Jurkat, Clone E6-1 (cell line): ENCODE measurements around the gene MAPKAP1. TPM values are rescaled to one million over a fixed set of nuclear protein-coding genes. Genes with fewer than 3 reads are reported as not detected.

ENCODE experiments used
- DNase-seq: peaks from one replicate; pipeline ENCODE4 v3.0.0-alpha.2; 2011; ENCODE audit warnings: low read depth, low spot score
- H3K4me3 ChIP-seq: 2 replicates; pipeline ENCODE4 v1.5.1; 2011; ENCODE audit warnings: mild to moderate bottlenecking, low read length, control low read depth, moderate library complexity
- polyA plus RNA-seq: library from polyadenylated mRNA; unstranded; fragments of >200 nt; gene quantifications from one replicate; pipeline ENCODE4 v1.2.1, GENCODE V29; 2012; ENCODE audit warnings: missing spikeins; ENCODE audit not compliant: insufficient read length, insufficient read depth

MAPKAP1 gene
- 86.0 TPM for polyA plus RNA-seq

GRCh38 chr9:125706651-125707471, at the start of gene MAPKAP1:
Gene MAPKAP1, minus strand, starts transcription at chr9:125707208. Its CDS starts 34,634 bp downstream, at chr9:125672574.
- peak within 1 kb of the TSS; percentile 86 for H3K4me3 ChIP-seq
- DNase-seq = peak; percentile 89

GRCh38 chr9:125756518-125756917, 49.5 kb upstream of the MAPKAP1 start:
- no peak overlapping the region for H3K4me3 ChIP-seq
- no peak for DNase-seq

- DNase-seq = no peak
- H3K4me3 ChIP-seq = no peak overlapping the region
Measured at GRCh38 chr9:125755340-125755739, 48.3 kb upstream of the MAPKAP1 start.

DNA sequence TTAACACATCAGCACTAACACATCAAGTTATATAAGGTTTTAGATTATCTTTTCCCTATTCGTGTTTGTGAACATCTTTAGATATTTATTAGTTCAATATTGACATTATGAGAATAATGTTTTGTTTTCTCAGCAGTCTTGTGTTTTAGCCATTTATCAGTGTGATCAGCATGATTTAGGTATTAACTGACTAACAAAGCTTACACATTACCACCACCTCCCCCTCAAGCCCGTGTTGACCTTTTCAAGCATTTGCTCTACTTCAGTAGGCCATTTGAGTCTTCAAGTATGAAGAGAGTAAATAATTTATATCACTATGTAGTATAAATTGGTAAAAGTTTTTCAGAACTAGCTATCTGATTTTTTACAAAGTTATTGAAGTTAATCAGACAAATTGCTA, 47.1 kb upstream of the MAPKAP1 start:
- DNase-seq = no peak
- H3K4me3 ChIP-seq = no peak overlapping the region

- H3K4me3 ChIP-seq = no peak overlapping the region
- no peak for DNase-seq
Measured at GRCh38 chr9:125752070-125752628, 45.1 kb upstream of the MAPKAP1 start.

- no peak for DNase-seq
- H3K4me3 ChIP-seq = no peak overlapping the region
Measured at GRCh38 chr9:125750627-125751011, 43.6 kb upstream of the MAPKAP1 start.

GRCh38 chr9:125749951-125750626, 43.1 kb upstream of the MAPKAP1 start:
- no peak for DNase-seq
- no peak overlapping the region for H3K4me3 ChIP-seq

DNA sequence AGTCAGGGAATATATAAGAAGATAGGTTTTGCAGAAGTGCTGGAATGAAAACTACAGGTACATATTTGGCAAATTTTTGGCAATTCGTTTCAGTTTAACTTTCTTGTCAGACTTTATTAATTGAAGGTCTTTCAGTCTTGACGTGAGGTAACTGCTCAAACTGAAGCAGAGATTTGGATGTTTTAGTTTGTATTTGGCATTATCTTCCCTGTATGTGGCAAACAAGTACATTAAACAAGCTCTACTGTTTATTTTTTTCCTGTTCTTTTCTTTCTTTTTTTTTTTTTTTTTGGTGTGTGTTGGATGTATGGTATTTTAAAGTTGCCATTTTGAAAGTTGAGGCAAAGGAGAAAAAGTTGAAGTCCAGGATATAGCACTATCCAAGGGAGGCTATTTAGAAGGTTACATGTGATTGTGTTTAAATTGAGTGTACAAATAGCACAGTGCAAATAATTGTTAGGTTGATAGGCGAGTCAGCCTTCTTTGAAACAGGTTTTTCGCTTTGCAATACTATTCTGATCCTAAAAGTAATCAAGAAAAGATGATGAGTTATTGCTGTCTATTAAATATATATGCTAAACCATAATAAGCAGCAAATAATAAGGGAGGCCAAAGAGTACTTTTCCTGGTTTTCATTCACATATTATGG, 42.4 kb upstream of the MAPKAP1 start:
- no peak overlapping the region for H3K4me3 ChIP-seq
- no peak for DNase-seq

- DNase-seq = no peak
- H3K4me3 ChIP-seq = no peak overlapping the region
Measured at GRCh38 chr9:125748446-125749099, 41.6 kb upstream of the MAPKAP1 start.

DNA sequence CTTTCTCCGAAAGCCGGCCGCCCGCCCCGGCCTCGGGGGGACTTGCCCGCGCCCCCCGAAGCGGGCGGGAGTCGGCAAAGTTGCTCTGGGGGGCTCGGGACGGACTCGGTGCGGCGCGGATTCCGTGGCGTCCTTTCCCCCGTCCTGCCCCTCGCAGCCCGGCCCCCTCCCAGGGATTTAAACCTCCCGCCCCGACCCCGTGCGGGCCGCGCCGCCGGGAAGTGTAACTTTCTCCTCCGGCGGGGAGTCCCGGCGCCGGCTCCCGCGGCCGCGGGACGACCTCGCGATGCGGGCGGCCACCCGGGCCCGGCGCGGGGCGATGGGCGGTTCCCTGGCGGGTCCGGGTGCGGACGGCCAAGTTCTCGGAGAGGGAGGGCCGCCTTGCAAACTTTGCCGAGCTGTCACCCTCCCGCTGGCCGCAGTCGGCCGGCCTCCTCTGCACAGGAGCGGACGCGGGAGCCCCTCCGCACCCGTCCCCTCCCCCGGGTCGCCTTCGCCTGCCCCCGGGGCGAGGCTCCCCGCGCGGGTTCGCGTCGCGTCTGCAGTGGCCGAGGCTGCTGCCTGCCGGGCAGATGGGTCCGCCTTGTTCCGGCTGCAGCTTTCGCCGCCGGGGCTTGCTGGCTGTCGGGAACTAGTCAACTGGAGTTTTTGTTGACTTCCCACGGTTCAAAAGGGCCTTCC, 40.9 kb upstream of the MAPKAP1 start:
- H3K4me3 ChIP-seq = peak overlapping the region; percentile 72
- DNase-seq = no peak

- H3K4me3 ChIP-seq = peak within 1 kb of the TSS; percentile 72
- peak; percentile 10 for DNase-seq
Measured at GRCh38 chr9:125747053-125747764, 40.2 kb upstream of the MAPKAP1 start, which contains the start of gene PBX3. Gene PBX3, plus strand, starts transcription at chr9:125747373.

DNA sequence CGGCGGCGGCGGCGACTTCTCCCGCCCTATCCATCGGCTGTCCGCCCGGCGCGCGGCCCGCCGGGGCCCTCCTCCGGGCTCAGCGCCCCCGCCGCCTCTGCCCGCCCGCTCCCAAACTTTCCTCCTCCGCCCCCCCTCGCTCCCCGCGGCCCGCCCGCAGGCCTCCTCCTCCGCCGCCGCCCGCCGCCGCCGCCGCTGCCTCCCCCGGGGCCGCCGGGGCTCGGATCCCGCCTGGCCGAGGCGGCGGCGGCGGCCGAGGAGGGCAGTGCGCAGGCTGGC, 39.7 kb upstream of the MAPKAP1 start:
- H3K4me3 ChIP-seq = peak overlapping the region; percentile 9; the same call in 1 of the 2 replicates

GRCh38 chr9:125746017-125746773, 39.2 kb upstream of the MAPKAP1 start:
- DNase-seq = peak; percentile 95
- H3K4me3 ChIP-seq = peak overlapping the region; percentile 56

More for the DNA sequence above, 39.7 kb upstream of the MAPKAP1 start:
- DNase-seq = no peak

GRCh38 chr9:125745682-125746016, 38.6 kb upstream of the MAPKAP1 start:
- no peak for DNase-seq
- peak overlapping the region; percentile 56 for H3K4me3 ChIP-seq

DNA sequence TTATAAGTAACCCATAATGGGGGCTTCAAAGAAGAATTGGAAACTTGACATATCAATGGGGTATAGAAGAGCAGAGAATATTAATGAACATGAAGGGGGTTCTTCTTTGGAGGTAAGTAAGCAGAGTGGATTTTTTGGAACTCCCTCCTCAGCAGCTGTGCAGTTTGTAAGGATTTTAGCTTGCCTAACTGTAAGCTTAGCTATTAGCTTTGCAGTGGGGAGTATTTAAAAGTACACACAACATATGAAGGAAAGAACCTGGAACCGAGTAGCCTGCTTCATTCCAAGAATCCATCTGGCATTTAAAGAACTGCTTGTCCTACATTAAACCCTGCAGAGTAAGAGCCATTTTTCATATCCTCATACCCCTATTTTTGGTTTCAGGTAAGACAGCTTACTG, 38.0 kb upstream of the MAPKAP1 start:
- DNase-seq = no peak
- H3K4me3 ChIP-seq = no peak overlapping the region

- H3K4me3 ChIP-seq = no peak overlapping the region
Measured at GRCh38 chr9:125744616-125745015, 37.6 kb upstream of the MAPKAP1 start.

GRCh38 chr9:125743682-125744428, 36.8 kb upstream of the MAPKAP1 start:
- DNase-seq = no peak
- no peak overlapping the region for H3K4me3 ChIP-seq

More at GRCh38 chr9:125744616-125745015, 37.6 kb upstream of the MAPKAP1 start:
- DNase-seq = no peak
